ENCODE data around the gene SMAD5. TPM values are rescaled to one million over a fixed set of nuclear protein-coding genes. Genes with fewer than 3 reads are reported as not detected.

SMAD5 gene
- total RNA-seq, 1 donor from 2014 or later = 29.7 TPM

- no peak for DNase-seq (ENCODE audit: low read depth)
- Histone ChIP-seq H3K4me3 (ENCODE audit: low read depth, low read length) (no peak overlapping the region), H3K27me3 (ENCODE audit: control insufficient read depth, insufficient read depth, low read length) (no peaks in the 10 kb centered on the region), H3K36me3 (ENCODE audit: control insufficient read depth, insufficient read depth, low read length) (no peaks in the 10 kb centered on the region)
- FAIRE-seq = no peak
- no peak for TF ChIP-seq CTCF (IDR thresholded peaks at IDR 0.05; ENCODE audit: insufficient read depth, low read length, severe bottlenecking)
Measured at GRCh38 chr5:136120529-136120928, 12.1 kb upstream of the SMAD5 start.

DNA sequence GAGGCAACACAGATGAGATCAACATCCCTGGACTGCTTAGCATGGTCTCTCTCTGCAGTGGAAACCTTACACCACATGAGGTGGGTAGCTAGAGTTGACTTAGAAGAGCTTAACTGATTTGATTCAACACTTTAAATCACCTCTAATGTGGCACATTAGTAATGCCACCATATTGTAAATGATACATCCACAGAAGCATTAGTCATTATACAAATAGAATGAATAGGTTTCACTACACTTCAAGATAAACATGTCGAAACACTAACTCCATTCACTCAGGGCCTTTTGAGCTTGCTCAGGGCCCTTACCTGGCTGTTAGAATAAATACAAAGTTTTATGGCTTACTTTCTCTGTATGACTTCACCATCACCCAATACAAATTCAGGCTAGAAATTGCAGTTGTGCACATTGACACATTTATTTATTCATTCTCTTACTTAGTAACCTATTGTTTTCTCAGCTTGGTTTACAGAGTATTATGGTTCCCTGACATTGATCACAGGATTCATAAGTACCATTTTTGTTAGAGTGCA, 9.3 kb upstream of the SMAD5 start:
- peak; percentile 98 for DNase-seq (ENCODE audit: low read depth)
- no peak for FAIRE-seq

DNA sequence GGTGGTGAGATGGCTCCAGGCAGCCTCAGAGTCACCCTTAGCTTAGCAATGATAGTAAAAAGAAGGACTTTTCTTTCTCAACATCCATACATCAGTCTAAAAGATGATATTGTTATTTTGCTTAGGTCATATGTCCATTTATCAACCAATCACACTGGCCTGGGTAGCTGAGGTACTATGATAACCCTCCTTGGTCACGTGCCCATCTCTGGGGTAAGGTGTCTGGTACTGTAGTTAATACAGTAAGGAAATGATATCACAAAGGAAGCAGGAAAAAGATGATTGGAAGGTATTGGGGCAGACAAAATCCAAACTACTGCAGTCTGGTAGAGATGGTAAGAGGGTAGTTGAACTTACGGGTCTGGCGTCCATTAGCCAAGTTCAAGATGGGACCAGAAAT, 5.1 kb upstream of the SMAD5 start:
- Histone ChIP-seq H3K27me3 (ENCODE audit: control insufficient read depth, insufficient read depth, low read length) (no peaks in the 10 kb centered on the region), H3K4me3 (ENCODE audit: low read depth, low read length) (no peak overlapping the region), H3K36me3 (ENCODE audit: control insufficient read depth, insufficient read depth, low read length) (no peaks in the 10 kb centered on the region)
- DNase-seq (ENCODE audit: low read depth) (no peak), FAIRE-seq (no peak)
- TF ChIP-seq CTCF (IDR thresholded peaks at IDR 0.05; ENCODE audit: insufficient read depth, low read length, severe bottlenecking) = no peak

More for the DNA sequence above, 9.3 kb upstream of the SMAD5 start:
- H3K36me3 ChIP-seq (ENCODE audit: control insufficient read depth, insufficient read depth, low read length) = no peaks in the 10 kb centered on the region
- H3K27me3 ChIP-seq (ENCODE audit: control insufficient read depth, insufficient read depth, low read length) = no peaks in the 10 kb centered on the region
- TF ChIP-seq CTCF (IDR thresholded peaks at IDR 0.05; ENCODE audit: insufficient read depth, low read length, severe bottlenecking) = no peak
- H3K4me3 ChIP-seq (ENCODE audit: low read depth, low read length) = no peak overlapping the region

DNA sequence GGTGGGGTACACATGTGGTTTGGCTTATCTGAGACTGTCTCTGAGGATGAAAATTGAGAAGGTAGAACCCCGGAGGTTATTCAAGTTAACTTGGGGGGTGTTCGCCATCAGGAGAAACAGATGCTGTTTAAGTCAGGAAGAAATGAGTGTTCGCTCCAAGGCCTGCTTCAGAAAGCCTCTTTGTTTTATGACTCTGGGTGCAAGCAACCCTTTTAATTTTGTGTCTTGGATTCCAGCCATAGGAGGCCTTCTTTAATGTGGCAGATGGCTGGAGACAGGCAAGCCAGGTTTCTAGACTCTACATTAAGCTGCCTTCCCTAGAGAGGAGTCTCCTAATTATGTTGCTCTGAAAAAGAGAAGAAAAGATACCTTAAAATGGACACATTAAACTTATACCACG, 4.2 kb upstream of the SMAD5 start:
- no peaks in the 10 kb centered on the region for H3K27me3 ChIP-seq (ENCODE audit: control insufficient read depth, insufficient read depth, low read length)
- H3K36me3 ChIP-seq (ENCODE audit: control insufficient read depth, insufficient read depth, low read length) = no peaks in the 10 kb centered on the region
- FAIRE-seq = no peak
- no peak for DNase-seq (ENCODE audit: low read depth)
- no peak for TF ChIP-seq CTCF (IDR thresholded peaks at IDR 0.05; ENCODE audit: insufficient read depth, low read length, severe bottlenecking)
- H3K4me3 ChIP-seq (ENCODE audit: low read depth, low read length) = no peak overlapping the region

DNA sequence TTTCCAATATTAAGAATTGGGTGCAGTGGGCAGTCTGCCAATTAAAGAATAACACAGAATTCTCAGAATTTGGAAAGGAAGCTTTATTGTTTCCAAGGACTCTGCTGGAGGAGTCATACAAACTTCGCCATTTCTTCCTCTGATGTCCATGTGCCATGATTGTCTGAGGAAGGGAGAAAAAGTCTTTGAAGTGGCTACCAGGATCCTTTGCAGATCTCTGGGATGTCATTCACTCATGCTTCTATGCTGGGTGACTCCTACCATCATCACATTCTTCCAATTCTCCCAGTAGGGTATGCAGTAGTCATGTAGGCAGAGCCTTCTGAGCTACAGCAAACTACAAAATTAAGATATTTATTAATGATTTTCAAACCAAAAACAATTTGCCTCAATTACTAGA, 3.2 kb upstream of the SMAD5 start:
- no peak for TF ChIP-seq CTCF (IDR thresholded peaks at IDR 0.05; ENCODE audit: insufficient read depth, low read length, severe bottlenecking)
- no peak for FAIRE-seq
- no peaks in the 10 kb centered on the region for H3K36me3 ChIP-seq (ENCODE audit: control insufficient read depth, insufficient read depth, low read length)
- no peak for DNase-seq (ENCODE audit: low read depth)
- no peaks in the 10 kb centered on the region for H3K27me3 ChIP-seq (ENCODE audit: control insufficient read depth, insufficient read depth, low read length)
- H3K4me3 ChIP-seq (ENCODE audit: low read depth, low read length) = no peak overlapping the region

- FAIRE-seq (no peak), DNase-seq (ENCODE audit: low read depth) (no peak)
- Histone ChIP-seq H3K36me3 (ENCODE audit: control insufficient read depth, insufficient read depth, low read length) (no peaks in the 10 kb centered on the region), H3K4me3 (ENCODE audit: low read depth, low read length) (no peak overlapping the region), H3K27me3 (ENCODE audit: control insufficient read depth, insufficient read depth, low read length) (no peaks in the 10 kb centered on the region)
- no peak for TF ChIP-seq CTCF (IDR thresholded peaks at IDR 0.05; ENCODE audit: insufficient read depth, low read length, severe bottlenecking)
Measured at GRCh38 chr5:136130581-136130980, 2.1 kb upstream of the SMAD5 start.

Measured in bronchial epithelial cell (primary cell).